OCI-LY3 (cell line): ENCODE results near the gene ANKMY2.

Experiments used
- H2AFZ ChIP-seq: fragments of 200-600, 300-600 bp; shearing (Covaris generic); 2 replicates; pipeline ENCODE4 v1.6.0; 2014; ENCODE audit warnings: antibody characterized with exemption, low read depth, low read length
- H3K27ac ChIP-seq: fragments of 200-600, 300-600 bp; sonication (generic); 2 replicates; pipeline ENCODE4 v1.5.1; 2014; ENCODE audit warnings: mild to moderate bottlenecking, low read length, moderate library complexity, mixed read lengths
- H3K27me3 ChIP-seq: fragments of 200-600, 300-600 bp; sonication (generic); 2 replicates; pipeline ENCODE4 v1.6.1; 2014; ENCODE audit warnings: low read depth, low read length, mixed read lengths
- H3K36me3 ChIP-seq: fragments of 200-600, 300-600 bp; sonication (generic); replicated peaks from 2 replicates; pipeline ENCODE3; 2014; ENCODE audit warnings: low read depth, low read length, mixed read lengths
- H3K4me1 ChIP-seq: fragments of 300-600, 200-600 bp; sonication (generic); 2 replicates; pipeline ENCODE4 v1.6.1; 2014; ENCODE audit warnings: low read length, mixed read lengths
- H3K4me2 ChIP-seq: fragments of 200-600, 300-600 bp; sonication (generic); 2 replicates; pipeline ENCODE4 v1.6.1; 2014; ENCODE audit warnings: low read length, mixed read lengths
- H3K4me3 ChIP-seq: fragments of 300-600, 200-600 bp; sonication (generic); 2 replicates; pipeline ENCODE4 v1.5.1; 2014; ENCODE audit warnings: antibody characterized with exemption, mild to moderate bottlenecking, low read length, moderate library complexity
- H3K79me2 ChIP-seq: fragments of 300-600, 200-600 bp; shearing (Covaris generic); 2 replicates; pipeline ENCODE4 v1.6.1; 2014; ENCODE audit warnings: mild to moderate bottlenecking, low read length, mixed read lengths
- H3K9ac ChIP-seq: fragments of 300-600, 200-600 bp; shearing (Covaris generic); 2 replicates; pipeline ENCODE4 v1.6.0; 2014; ENCODE audit warnings: mild to moderate bottlenecking, low read length, moderate library complexity
- H3K9me3 ChIP-seq: fragments of 200-600, 300-600 bp; shearing (Covaris generic); 2 replicates; pipeline ENCODE4 v1.6.1; 2014; ENCODE audit warnings: low read length, mixed read lengths; ENCODE audit not compliant: insufficient read depth
- H4K20me1 ChIP-seq: fragments of 200-600, 300-600 bp; sonication (generic); 2 replicates; pipeline ENCODE4 v1.6.1; 2016; ENCODE audit warnings: low read length, mixed read lengths; ENCODE audit not compliant: insufficient read depth
- EZH2phosphoT487 ChIP-seq: fragments of 200-600 bp; shearing (Covaris generic); IDR thresholded peaks from 2 replicates; pipeline ENCODE4 v1.6.1; 2018; ENCODE audit warnings: antibody characterized with exemption, mixed run types, low read depth
- TF ChIP-seq, protein P1 (sequence below): fragments of 200-600, 300-600 bp; sonication (generic); IDR thresholded peaks from 2 replicates; pipeline ENCODE4 v1.5.1; 2014; ENCODE audit warnings: antibody characterized with exemption, low read length, low read depth

Gene ANKMY2

DNA sequence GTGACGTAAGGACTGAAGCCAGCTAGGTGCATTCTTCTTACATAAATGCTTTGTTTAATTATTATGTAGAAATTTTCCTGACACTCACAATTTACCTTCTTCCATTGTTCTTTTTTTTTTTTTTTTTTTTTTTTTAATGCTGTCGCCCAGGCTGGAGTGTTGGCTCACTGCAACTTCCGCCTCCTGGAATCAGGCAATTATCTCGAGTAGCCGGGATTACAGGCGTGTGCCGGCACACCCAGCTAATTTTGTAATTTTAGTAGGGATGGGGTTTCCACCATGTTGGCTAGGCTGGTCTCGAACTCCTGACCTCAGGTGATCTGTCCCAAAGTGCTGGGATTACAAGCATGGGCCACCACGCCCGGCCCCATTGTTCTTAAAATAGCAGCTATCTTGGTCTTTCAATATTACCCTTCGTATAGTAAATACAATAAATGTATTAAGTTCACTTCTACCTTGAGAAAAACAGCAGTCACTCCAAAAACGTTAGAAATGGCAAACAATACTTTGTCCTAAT is 32.5 kb upstream of the ANKMY2 start:
- no peaks in the 10 kb centered on the region for H3K9me3 ChIP-seq
- no peaks in the 10 kb centered on the region for H4K20me1 ChIP-seq
- H3K36me3 ChIP-seq = peaks cover 33% of the 10 kb centered on the region
- H3K4me3 ChIP-seq = no peak overlapping the region
- no peaks in the 10 kb centered on the region for H3K27me3 ChIP-seq
- no peak overlapping the region for H2AFZ ChIP-seq
- TF ChIP-seq, protein P1, sequence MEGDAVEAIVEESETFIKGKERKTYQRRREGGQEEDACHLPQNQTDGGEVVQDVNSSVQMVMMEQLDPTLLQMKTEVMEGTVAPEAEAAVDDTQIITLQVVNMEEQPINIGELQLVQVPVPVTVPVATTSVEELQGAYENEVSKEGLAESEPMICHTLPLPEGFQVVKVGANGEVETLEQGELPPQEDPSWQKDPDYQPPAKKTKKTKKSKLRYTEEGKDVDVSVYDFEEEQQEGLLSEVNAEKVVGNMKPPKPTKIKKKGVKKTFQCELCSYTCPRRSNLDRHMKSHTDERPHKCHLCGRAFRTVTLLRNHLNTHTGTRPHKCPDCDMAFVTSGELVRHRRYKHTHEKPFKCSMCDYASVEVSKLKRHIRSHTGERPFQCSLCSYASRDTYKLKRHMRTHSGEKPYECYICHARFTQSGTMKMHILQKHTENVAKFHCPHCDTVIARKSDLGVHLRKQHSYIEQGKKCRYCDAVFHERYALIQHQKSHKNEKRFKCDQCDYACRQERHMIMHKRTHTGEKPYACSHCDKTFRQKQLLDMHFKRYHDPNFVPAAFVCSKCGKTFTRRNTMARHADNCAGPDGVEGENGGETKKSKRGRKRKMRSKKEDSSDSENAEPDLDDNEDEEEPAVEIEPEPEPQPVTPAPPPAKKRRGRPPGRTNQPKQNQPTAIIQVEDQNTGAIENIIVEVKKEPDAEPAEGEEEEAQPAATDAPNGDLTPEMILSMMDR = no peak
- no peak for TF ChIP-seq EZH2phosphoT487
- H3K79me2 ChIP-seq = peaks cover 8% of the 10 kb centered on the region; the same call in 1 of the 2 replicates
- no peak overlapping the region for H3K9ac ChIP-seq
- H3K4me1 ChIP-seq = no peaks in the 10 kb centered on the region
- no peak overlapping the region for H3K27ac ChIP-seq
- no peak overlapping the region for H3K4me2 ChIP-seq

DNA sequence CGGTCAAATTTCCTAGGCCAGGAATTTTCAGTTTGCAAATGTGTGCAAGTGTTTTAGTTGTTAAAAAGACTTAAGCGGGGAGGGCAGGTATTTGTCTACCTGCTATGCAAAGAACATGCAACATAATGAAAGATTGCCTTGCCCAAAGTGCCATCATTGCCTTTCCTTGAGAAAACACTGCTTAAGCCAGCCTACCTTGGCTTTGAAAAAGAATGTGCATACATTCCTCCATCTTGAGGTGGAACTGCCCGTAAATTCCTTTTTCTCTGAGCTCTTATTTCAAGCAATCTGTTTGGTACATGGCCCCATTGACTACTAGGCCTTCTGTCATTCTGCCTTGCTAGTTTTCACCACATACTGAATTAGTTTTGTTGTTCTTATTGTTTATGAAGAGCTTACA is 29.7 kb upstream of the ANKMY2 start:
- no peak overlapping the region for H3K9ac ChIP-seq
- peaks cover 24% of the 10 kb centered on the region for H3K36me3 ChIP-seq
- H3K4me1 ChIP-seq = no peaks in the 10 kb centered on the region
- no peaks in the 10 kb centered on the region for H3K9me3 ChIP-seq
- H3K27me3 ChIP-seq = no peaks in the 10 kb centered on the region
- no peaks in the 10 kb centered on the region for H4K20me1 ChIP-seq
- H3K4me2 ChIP-seq = no peak overlapping the region
- no peak overlapping the region for H3K27ac ChIP-seq
- H3K79me2 ChIP-seq = peaks cover 34% of the 10 kb centered on the region
- no peak for TF ChIP-seq EZH2phosphoT487
- H3K4me3 ChIP-seq = no peak overlapping the region
- H2AFZ ChIP-seq = no peak overlapping the region

DNA sequence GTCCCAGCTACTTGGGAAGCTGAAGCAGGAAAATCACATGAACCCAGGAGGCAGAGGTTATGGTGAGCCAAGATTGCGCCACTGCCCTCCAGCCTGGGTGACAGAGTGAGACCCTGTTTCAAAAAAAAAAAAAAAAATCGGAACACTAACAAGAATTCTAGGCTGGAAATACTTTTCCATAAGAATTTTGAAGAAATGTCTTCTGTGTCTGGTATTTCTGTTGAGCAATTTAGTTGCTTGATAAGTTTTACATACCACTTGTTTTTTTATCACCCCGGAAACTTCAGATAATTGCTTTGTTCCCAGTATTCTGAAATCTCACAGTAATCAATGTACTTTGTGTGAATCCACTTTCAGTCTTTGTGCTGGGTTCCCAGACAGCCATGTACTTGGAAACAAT is 26.3 kb upstream of the ANKMY2 start:
- Histone ChIP-seq H3K9ac (no peak overlapping the region), H3K79me2 (peaks cover 50% of the 10 kb centered on the region), H3K4me2 (no peak overlapping the region), H3K9me3 (no peaks in the 10 kb centered on the region), H3K4me1 (no peaks in the 10 kb centered on the region), H3K36me3 (peaks cover 28% of the 10 kb centered on the region), H4K20me1 (no peaks in the 10 kb centered on the region), H3K4me3 (no peak overlapping the region), H3K27ac (no peak overlapping the region), H2AFZ (no peak overlapping the region), H3K27me3 (no peaks in the 10 kb centered on the region)
- no peak for TF ChIP-seq EZH2phosphoT487
- TF ChIP-seq, protein P1 = no peak

DNA sequence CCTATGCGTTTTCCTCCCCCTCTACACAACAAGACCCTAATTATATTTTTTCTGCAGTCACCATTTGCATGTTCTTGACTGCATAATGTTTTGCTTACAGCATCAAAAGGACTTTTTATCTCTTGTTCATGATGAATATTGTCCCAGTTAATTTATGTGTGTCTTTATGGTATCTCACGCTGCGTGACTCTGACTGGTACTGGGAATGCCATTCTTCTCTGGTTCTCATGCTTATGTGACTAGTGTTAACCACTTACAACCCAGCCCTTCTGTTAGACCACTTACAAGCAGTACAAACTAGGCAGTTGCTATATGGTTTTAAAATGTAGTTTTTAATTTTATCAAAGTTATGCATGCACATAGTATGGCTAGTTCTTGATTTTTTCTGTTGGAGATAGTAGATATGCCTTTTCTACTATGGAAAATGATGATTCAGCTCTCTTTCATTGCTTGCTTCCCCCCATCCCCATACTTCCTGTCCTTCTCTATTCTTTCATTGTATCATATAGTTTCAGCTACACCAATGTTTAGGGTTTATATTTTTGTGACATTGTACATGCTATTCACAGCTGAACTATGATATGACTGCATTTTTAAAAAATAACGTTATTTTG is 25.3 kb upstream of the ANKMY2 start:
- H3K36me3 ChIP-seq = peaks cover 26% of the 10 kb centered on the region

More for the DNA sequence above, 25.3 kb upstream of the ANKMY2 start:
- peaks cover 50% of the 10 kb centered on the region for H3K79me2 ChIP-seq
- no peaks in the 10 kb centered on the region for H3K27me3 ChIP-seq
- no peak overlapping the region for H3K4me2 ChIP-seq
- TF ChIP-seq, protein P1 = no peak
- H3K4me1 ChIP-seq = no peaks in the 10 kb centered on the region
- no peaks in the 10 kb centered on the region for H4K20me1 ChIP-seq
- no peaks in the 10 kb centered on the region for H3K9me3 ChIP-seq
- no peak overlapping the region for H3K9ac ChIP-seq
- no peak overlapping the region for H3K27ac ChIP-seq
- no peak overlapping the region for H3K4me3 ChIP-seq
- no peak overlapping the region for H2AFZ ChIP-seq
